ENCODE results near the gene LPP.

Gene LPP

DNA sequence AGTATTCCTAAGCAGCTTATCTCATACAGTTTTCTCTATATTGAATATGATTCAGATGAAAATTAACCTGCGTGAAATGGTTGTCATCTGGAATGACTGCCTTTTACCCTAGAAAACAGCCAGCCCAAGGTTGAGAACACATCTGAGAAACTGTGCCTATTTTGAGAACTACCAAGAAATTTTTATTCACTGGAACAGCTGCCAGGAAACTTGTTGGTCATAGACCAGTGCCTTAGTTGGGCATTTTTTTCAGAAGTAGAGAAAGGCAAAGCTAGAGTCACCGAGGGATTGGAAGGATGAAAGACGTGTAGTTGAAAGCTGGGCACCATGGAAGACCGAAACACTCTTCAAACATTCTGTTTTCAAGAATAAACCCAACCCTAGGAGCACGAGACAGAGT lies 277.1 kb downstream of the LPP start:
- Histone ChIP-seq H3K27me3 (ENCODE audit: insufficient read depth, poor library complexity, severe bottlenecking) (no peaks in the 10 kb centered on the region), H3K4me3 (replicated peaks; ENCODE audit: insufficient read depth, low read length) (no peak overlapping the region), H3K27ac (replicated peaks) (peak overlapping the region; percentile 29)
- no peak for DNase-seq (ENCODE audit: low read depth in 1 of 2, low spot score in 1 of 2)
- TF ChIP-seq SPI1 (IDR thresholded peaks at IDR 0.05; ENCODE audit: borderline replicate concordance, low read depth) (no peak), GABPA (IDR thresholded peaks at IDR 0.05; ENCODE audit: low read depth) (no peak), POLR2AphosphoS5 (IDR thresholded peaks at IDR 0.05; ENCODE audit: low read depth) (no peak)
- TF ChIP-seq, protein P1, sequence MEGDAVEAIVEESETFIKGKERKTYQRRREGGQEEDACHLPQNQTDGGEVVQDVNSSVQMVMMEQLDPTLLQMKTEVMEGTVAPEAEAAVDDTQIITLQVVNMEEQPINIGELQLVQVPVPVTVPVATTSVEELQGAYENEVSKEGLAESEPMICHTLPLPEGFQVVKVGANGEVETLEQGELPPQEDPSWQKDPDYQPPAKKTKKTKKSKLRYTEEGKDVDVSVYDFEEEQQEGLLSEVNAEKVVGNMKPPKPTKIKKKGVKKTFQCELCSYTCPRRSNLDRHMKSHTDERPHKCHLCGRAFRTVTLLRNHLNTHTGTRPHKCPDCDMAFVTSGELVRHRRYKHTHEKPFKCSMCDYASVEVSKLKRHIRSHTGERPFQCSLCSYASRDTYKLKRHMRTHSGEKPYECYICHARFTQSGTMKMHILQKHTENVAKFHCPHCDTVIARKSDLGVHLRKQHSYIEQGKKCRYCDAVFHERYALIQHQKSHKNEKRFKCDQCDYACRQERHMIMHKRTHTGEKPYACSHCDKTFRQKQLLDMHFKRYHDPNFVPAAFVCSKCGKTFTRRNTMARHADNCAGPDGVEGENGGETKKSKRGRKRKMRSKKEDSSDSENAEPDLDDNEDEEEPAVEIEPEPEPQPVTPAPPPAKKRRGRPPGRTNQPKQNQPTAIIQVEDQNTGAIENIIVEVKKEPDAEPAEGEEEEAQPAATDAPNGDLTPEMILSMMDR (IDR thresholded peaks at IDR 0.05; ENCODE audit: insufficient read depth, low read length) = no peak
- TF ChIP-seq, protein P2, sequence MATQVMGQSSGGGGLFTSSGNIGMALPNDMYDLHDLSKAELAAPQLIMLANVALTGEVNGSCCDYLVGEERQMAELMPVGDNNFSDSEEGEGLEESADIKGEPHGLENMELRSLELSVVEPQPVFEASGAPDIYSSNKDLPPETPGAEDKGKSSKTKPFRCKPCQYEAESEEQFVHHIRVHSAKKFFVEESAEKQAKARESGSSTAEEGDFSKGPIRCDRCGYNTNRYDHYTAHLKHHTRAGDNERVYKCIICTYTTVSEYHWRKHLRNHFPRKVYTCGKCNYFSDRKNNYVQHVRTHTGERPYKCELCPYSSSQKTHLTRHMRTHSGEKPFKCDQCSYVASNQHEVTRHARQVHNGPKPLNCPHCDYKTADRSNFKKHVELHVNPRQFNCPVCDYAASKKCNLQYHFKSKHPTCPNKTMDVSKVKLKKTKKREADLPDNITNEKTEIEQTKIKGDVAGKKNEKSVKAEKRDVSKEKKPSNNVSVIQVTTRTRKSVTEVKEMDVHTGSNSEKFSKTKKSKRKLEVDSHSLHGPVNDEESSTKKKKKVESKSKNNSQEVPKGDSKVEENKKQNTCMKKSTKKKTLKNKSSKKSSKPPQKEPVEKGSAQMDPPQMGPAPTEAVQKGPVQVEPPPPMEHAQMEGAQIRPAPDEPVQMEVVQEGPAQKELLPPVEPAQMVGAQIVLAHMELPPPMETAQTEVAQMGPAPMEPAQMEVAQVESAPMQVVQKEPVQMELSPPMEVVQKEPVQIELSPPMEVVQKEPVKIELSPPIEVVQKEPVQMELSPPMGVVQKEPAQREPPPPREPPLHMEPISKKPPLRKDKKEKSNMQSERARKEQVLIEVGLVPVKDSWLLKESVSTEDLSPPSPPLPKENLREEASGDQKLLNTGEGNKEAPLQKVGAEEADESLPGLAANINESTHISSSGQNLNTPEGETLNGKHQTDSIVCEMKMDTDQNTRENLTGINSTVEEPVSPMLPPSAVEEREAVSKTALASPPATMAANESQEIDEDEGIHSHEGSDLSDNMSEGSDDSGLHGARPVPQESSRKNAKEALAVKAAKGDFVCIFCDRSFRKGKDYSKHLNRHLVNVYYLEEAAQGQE (IDR thresholded peaks at IDR 0.05; ENCODE audit: insufficient replicate concordance, low read depth) = no peak

DNA sequence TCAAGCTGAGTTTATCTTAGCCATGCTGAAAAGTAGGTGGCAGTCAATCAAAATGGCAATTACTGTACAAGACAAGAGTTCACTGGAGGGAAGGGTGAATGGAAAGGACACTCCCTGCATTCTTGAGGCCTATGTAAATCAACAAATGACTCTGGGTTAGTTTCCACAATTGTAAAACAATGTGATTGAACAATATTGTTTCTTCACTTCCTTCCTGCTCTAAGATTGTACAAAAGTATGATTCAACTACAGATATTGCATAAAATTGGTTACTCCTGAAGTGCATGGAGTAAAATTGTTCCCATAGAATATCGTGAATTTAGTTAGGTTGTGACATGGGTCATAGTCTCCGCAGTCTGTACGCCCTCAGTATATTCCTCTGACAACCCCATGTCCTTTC lies 277.6 kb downstream of the LPP start:
- Histone ChIP-seq H3K4me3 (replicated peaks; ENCODE audit: insufficient read depth, low read length) (no peak overlapping the region), H3K27me3 (ENCODE audit: insufficient read depth, poor library complexity, severe bottlenecking) (no peaks in the 10 kb centered on the region), H3K27ac (replicated peaks) (peak overlapping the region; percentile 41)
- TF ChIP-seq POLR2AphosphoS5 (IDR thresholded peaks at IDR 0.05; ENCODE audit: low read depth) (peak; percentile 28; the same call in 1 of the 2 replicates), GABPA (IDR thresholded peaks at IDR 0.05; ENCODE audit: low read depth) (0 out of 2 replicates have a peak, but pooled peaks have one; percentile 29), SPI1 (IDR thresholded peaks at IDR 0.05; ENCODE audit: borderline replicate concordance, low read depth) (peak; percentile 30; the same call in 1 of the 2 replicates)
- TF ChIP-seq, protein P1 (IDR thresholded peaks at IDR 0.05; ENCODE audit: insufficient read depth, low read length) = no peak
- DNase-seq (ENCODE audit: low read depth in 1 of 2, low spot score in 1 of 2) = peak; percentile 33 to 72

DNA sequence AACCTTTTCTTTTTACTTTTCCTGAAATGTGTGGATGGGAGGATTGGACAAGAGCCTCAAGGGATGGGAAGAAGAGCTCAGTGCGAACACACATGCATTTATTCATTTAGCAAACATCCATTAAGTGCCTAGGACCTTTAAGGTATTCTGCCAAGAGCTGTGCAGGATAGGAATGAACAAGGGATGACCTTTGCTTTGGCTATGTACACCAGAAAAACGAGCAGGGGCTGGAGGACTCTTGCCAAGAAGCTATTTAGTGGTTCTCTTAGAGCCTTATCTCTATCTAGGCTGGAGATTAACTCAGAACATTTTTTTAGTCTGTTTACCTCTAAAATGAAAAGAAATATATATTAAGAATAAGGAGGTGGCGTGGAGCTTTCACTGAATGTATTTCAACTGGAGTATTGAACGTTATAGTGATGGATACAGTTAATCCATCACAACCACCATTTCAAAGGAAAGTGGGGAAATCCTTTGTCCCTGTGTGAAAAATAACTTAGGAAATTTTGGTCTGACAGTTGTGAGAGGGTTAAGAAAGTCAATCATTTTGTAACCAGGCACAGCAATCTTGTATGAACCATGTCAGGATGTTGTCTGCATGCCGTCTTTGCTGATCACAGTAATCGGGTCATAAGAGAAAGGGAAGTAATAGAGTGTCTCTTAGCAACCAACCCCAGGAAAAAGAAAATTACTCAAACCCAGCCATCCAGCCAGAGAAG lies 279.0 kb downstream of the LPP start:
- TF ChIP-seq, protein P2 (IDR thresholded peaks at IDR 0.05; ENCODE audit: insufficient replicate concordance, low read depth) = no peak
- no peak for TF ChIP-seq POLR2AphosphoS5 (IDR thresholded peaks at IDR 0.05; ENCODE audit: low read depth)
- no peak for TF ChIP-seq GABPA (IDR thresholded peaks at IDR 0.05; ENCODE audit: low read depth)
- no peak for TF ChIP-seq SPI1 (IDR thresholded peaks at IDR 0.05; ENCODE audit: borderline replicate concordance, low read depth)
- TF ChIP-seq, protein P1 (IDR thresholded peaks at IDR 0.05; ENCODE audit: insufficient read depth, low read length) = no peak
- peak; percentile 60 to 75 for DNase-seq (ENCODE audit: low read depth in 1 of 2, low spot score in 1 of 2)
- Histone ChIP-seq H3K4me3 (replicated peaks; ENCODE audit: insufficient read depth, low read length) (no peak overlapping the region), H3K27ac (replicated peaks) (peak overlapping the region; percentile 76), H3K27me3 (ENCODE audit: insufficient read depth, poor library complexity, severe bottlenecking) (no peaks in the 10 kb centered on the region)
